ENCODE data around the gene HOXC6.

DNA sequence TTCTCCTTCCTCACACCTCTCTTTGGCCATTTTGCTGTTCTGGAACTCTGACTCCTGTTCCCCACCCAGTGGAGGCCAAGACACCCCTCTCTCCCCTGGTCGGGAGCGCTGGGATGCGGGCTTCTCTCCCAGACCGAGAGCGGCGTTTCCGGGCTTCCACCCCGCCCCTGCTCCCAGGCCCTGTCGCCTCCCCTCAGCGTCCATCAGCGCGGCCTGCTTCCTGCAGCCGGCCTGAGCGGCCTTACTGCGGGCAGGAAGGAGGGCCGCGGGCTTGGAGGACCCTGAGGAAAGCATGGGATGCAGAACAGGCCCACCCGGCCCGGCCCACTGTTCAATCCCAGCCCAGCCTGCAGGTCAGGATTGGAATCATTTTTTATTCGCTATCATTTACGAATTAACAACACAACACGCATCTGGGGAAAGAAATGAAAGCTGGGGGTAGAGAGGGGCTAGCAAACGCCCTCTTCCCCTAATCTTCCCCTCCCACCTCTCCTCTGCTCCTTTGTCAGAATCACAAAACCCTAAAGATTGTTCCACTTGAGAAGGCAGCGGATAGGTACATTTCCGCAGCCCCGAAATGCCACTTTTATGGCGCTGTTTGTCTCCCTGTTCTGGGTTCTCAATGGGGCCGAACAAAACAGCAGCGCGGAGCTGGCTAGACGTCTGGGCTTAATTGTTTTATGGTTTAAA lies 23.3 kb upstream of the HOXC6 start:
- TF ChIP-seq GATA3 (IDR thresholded peaks at IDR 0.05; ENCODE audit: low read depth, low read length) (no peak), GATA2 (IDR thresholded peaks at IDR 0.05; ENCODE audit: low read depth, low read length) (no peak)
